Skeletal muscle tissue (tissue), 4 donors: ENCODE results near the gene CHMP3. TPM values are rescaled to one million over a fixed set of nuclear protein-coding genes. Genes with fewer than 3 reads are reported as not detected.

ENCODE experiments used
- H3K27ac ChIP-seq: one replicate; pipeline ENCODE4 v1.7.0; 2013; ENCODE audit warnings: mild to moderate bottlenecking, low read depth, low read length, inconsistent platforms
- H3K27me3 ChIP-seq, 3 donors: one replicate each; pipeline ENCODE4 v1.7.0; 2013; ENCODE audit warnings: low read length in 3 of 3; ENCODE audit not compliant: control insufficient read depth in 3 of 3, insufficient read depth in 3 of 3
- H3K36me3 ChIP-seq, 3 donors: one replicate each; pipeline ENCODE4 v1.7.0; 2013; ENCODE audit warnings: low read length in 3 of 3; ENCODE audit not compliant: control insufficient read depth in 3 of 3, insufficient read depth in 3 of 3
- H3K4me1 ChIP-seq, 3 donors: one replicate each; pipeline ENCODE4 v1.7.0; 2013; ENCODE audit warnings: low read length in 3 of 3, mild to moderate bottlenecking in 3 of 3; ENCODE audit not compliant: control insufficient read depth in 3 of 3, insufficient read depth in 3 of 3
- H3K4me3 ChIP-seq, 3 donors: one replicate each; pipeline ENCODE4 v1.7.0; 2013; ENCODE audit warnings: low read length in 3 of 3
- H3K9ac ChIP-seq, 3 donors: one replicate each; pipeline ENCODE4 v1.7.0; 2013; ENCODE audit warnings: low read length in 3 of 3, mild to moderate bottlenecking in 3 of 3, moderate library complexity in 2 of 3, low read depth in 1 of 3
- H3K9me3 ChIP-seq, 3 donors: one replicate each; pipeline ENCODE4 v1.7.0; 2013; ENCODE audit warnings: low read length in 3 of 3; ENCODE audit not compliant: control insufficient read depth in 3 of 3
- total RNA-seq: library from RNA; depleted of rRNA; stranded (reverse); fragments of >200 nt; gene quantifications from one replicate; pipeline ENCODE4 v1.2.3, GENCODE V29; 2014
- donor health status: Osteomylitis.

The CHMP3 gene
- total RNA-seq, 1 donor from 2014 or later, result 42.8 TPM

- H3K27ac ChIP-seq, result no peak overlapping the region
- H3K4me1 ChIP-seq, result no peaks in the 10 kb centered on the region
- no peaks in the 10 kb centered on the region for H3K9me3 ChIP-seq
- no peak overlapping the region for H3K9ac ChIP-seq
- H3K4me3 ChIP-seq, result no peak overlapping the region
- H3K27me3 ChIP-seq, result no peaks in the 10 kb centered on the region
- H3K36me3 ChIP-seq, result peaks cover 0 to 5% (median 0%) of the 10 kb centered on the region in 3 donors
These were observed 20.4 kb downstream of the CHMP3 start for GRCh38 chr2:86542814-86543213.

- H3K4me3 ChIP-seq, result no peak overlapping the region
- no peak overlapping the region for H3K27ac ChIP-seq
- H3K27me3 ChIP-seq, result no peaks in the 10 kb centered on the region
- no peaks in the 10 kb centered on the region for H3K36me3 ChIP-seq
- H3K9ac ChIP-seq, result no peak overlapping the region
- no peaks in the 10 kb centered on the region for H3K9me3 ChIP-seq
- no peaks in the 10 kb centered on the region for H3K4me1 ChIP-seq
These were observed 21.9 kb downstream of the CHMP3 start for GRCh38 chr2:86541334-86541733.

GRCh38 chr2:86533589-86533988, 29.7 kb downstream of the CHMP3 start:
- Histone ChIP-seq H3K4me3 (no peak overlapping the region), H3K4me1 (no peaks in the 10 kb centered on the region), H3K36me3 (peaks cover 4 to 7% (median 6%) of the 10 kb centered on the region in 3 donors), H3K27ac (no peak overlapping the region), H3K27me3 (no peaks in the 10 kb centered on the region), H3K9me3 (no peaks in the 10 kb centered on the region), H3K9ac (no peak overlapping the region)

GRCh38 chr2:86525421-86526340, 37.6 kb downstream of the CHMP3 start:
- Histone ChIP-seq H3K9me3 (no peaks in the 10 kb centered on the region), H3K36me3 (peaks cover 8 to 17% (median 14%) of the 10 kb centered on the region in 3 donors), H3K27me3 (no peaks in the 10 kb centered on the region), H3K9ac (no peak overlapping the region), H3K4me3 (no peak overlapping the region), H3K27ac (no peak overlapping the region), H3K4me1 (no peaks in the 10 kb centered on the region)

GRCh38 chr2:86523491-86523890, 39.8 kb downstream of the CHMP3 start:
- Histone ChIP-seq H3K27ac (no peak overlapping the region), H3K36me3 (peaks cover 3 to 13% (median 9%) of the 10 kb centered on the region in 3 donors), H3K27me3 (no peaks in the 10 kb centered on the region), H3K4me1 (no peaks in the 10 kb centered on the region), H3K4me3 (no peak overlapping the region), H3K9me3 (no peaks in the 10 kb centered on the region), H3K9ac (no peak overlapping the region)

GRCh38 chr2:86522711-86523110, 40.5 kb downstream of the CHMP3 start:
- Histone ChIP-seq H3K4me3 (no peak overlapping the region), H3K27me3 (no peaks in the 10 kb centered on the region), H3K27ac (no peak overlapping the region), H3K36me3 (peaks cover 0 to 13% (median 5%) of the 10 kb centered on the region in 3 donors), H3K4me1 (no peaks in the 10 kb centered on the region), H3K9me3 (no peaks in the 10 kb centered on the region), H3K9ac (no peak overlapping the region)

GRCh38 chr2:86521922-86522321, 41.3 kb downstream of the CHMP3 start:
- Histone ChIP-seq H3K27ac (no peak overlapping the region), H3K4me3 (no peak overlapping the region), H3K27me3 (no peaks in the 10 kb centered on the region), H3K36me3 (peaks cover 0 to 13% (median 5%) of the 10 kb centered on the region in 3 donors), H3K9ac (no peak overlapping the region), H3K4me1 (no peaks in the 10 kb centered on the region), H3K9me3 (no peaks in the 10 kb centered on the region)

GRCh38 chr2:86520153-86520552, 43.1 kb downstream of the CHMP3 start:
- no peak overlapping the region for H3K27ac ChIP-seq
- no peaks in the 10 kb centered on the region for H3K27me3 ChIP-seq
- H3K9me3 ChIP-seq, result no peaks in the 10 kb centered on the region
- H3K4me3 ChIP-seq, result no peak overlapping the region
- H3K4me1 ChIP-seq, result no peaks in the 10 kb centered on the region
- H3K9ac ChIP-seq, result no peak overlapping the region
- H3K36me3 ChIP-seq, result peaks cover 0 to 9% (median 0%) of the 10 kb centered on the region in 3 donors

- peaks cover 0 to 2% (median 1%) of the 10 kb centered on the region in 3 donors for H3K4me1 ChIP-seq
- no peak overlapping the region for H3K4me3 ChIP-seq
- peaks cover 0 to 9% (median 0%) of the 10 kb centered on the region in 3 donors for H3K36me3 ChIP-seq
- no peak overlapping the region for H3K27ac ChIP-seq
- no peaks in the 10 kb centered on the region for H3K9me3 ChIP-seq
- H3K9ac ChIP-seq, result no peak overlapping the region
- no peaks in the 10 kb centered on the region for H3K27me3 ChIP-seq
These were observed 43.9 kb downstream of the CHMP3 start for GRCh38 chr2:86519349-86519748.

- Histone ChIP-seq H3K27me3 (no peaks in the 10 kb centered on the region), H3K27ac (no peak overlapping the region), H3K4me3 (no peak overlapping the region), H3K4me1 (peaks cover 6 to 10% (median 9%) of the 10 kb centered on the region in 3 donors), H3K9me3 (no peaks in the 10 kb centered on the region), H3K9ac (no peak overlapping the region), H3K36me3 (peaks cover 0 to 6% (median 0%) of the 10 kb centered on the region in 3 donors)
These were observed 44.8 kb downstream of the CHMP3 start for GRCh38 chr2:86518481-86518880.
